Astrocyte (in vitro differentiated cells and primary cell): ENCODE results near the gene MPND. TPM values are rescaled to one million over a fixed set of nuclear protein-coding genes. Genes with fewer than 3 reads are reported as not detected.

ENCODE experiments used
- DNase-seq: peaks from one replicate; pipeline ENCODE4 v3.0.0-alpha.2; 2010; ENCODE audit warnings: low read depth
- FAIRE-seq: peaks from 2 replicates; lab custom pipeline; 2011; peaks lifted over from hg19 to GRCh38; lab: Jason Lieb, UNC
- H2AFZ ChIP-seq: 2 replicates; pipeline ENCODE4 v1.6.0; 2012; ENCODE audit warnings: low read depth, low read length, inconsistent platforms
- H3K27ac ChIP-seq: 2 replicates; pipeline ENCODE4 v1.5.1; 2011; ENCODE audit warnings: low read depth, low read length, inconsistent platforms
- H3K27me3 ChIP-seq: 2 replicates; pipeline ENCODE4 v1.6.0; 2011; ENCODE audit warnings: low read length, inconsistent platforms; ENCODE audit not compliant: insufficient read depth
- H3K36me3 ChIP-seq: 2 replicates; pipeline ENCODE4 v1.5.1; 2011; ENCODE audit warnings: low read length, inconsistent platforms; ENCODE audit not compliant: insufficient read depth
- H3K4me1 ChIP-seq: 2 replicates; pipeline ENCODE4 v1.5.1; 2011; ENCODE audit warnings: low read length, inconsistent platforms; ENCODE audit not compliant: insufficient read depth
- H3K4me2 ChIP-seq: 2 replicates; pipeline ENCODE4 v1.6.0; 2012; ENCODE audit warnings: low read length, inconsistent platforms
- H3K4me3 ChIP-seq: 2 replicates; pipeline ENCODE4 v1.5.1; 2011; ENCODE audit warnings: low read depth, mild to moderate bottlenecking, low read length, inconsistent platforms; ENCODE audit not compliant: insufficient read depth
- H3K79me2 ChIP-seq: 2 replicates; pipeline ENCODE4 v1.6.0; 2012; ENCODE audit warnings: mild to moderate bottlenecking, low read length, inconsistent platforms; ENCODE audit not compliant: insufficient read depth
- H3K9ac ChIP-seq: 2 replicates; pipeline ENCODE4 v1.6.0; 2012; ENCODE audit warnings: mild to moderate bottlenecking, low read length, inconsistent platforms
- H3K9me3 ChIP-seq: 2 replicates; pipeline ENCODE4 v1.5.1; 2012; ENCODE audit warnings: low read depth, mild to moderate bottlenecking, low read length, inconsistent platforms; ENCODE audit not compliant: insufficient read depth
- H4K20me1 ChIP-seq: 2 replicates; pipeline ENCODE4 v1.6.0; 2012; ENCODE audit warnings: low read length, inconsistent platforms; ENCODE audit not compliant: insufficient read depth
- H3K27ac Mint-ChIP-seq: one replicate; pipeline ENCODE4 v1.8.0; 2021; ENCODE audit warnings: mild to moderate bottlenecking, mixed read lengths; ENCODE audit not compliant: unreplicated experiment
- H3K27me3 Mint-ChIP-seq: one replicate; pipeline ENCODE4 v1.8.0; 2021; ENCODE audit warnings: low read depth, mixed read lengths; ENCODE audit not compliant: unreplicated experiment
- H3K36me3 Mint-ChIP-seq: one replicate; pipeline ENCODE4 v1.8.0; 2021; ENCODE audit warnings: low read depth, mixed read lengths; ENCODE audit not compliant: unreplicated experiment
- H3K4me1 Mint-ChIP-seq: one replicate; pipeline ENCODE4 v1.8.0; 2021; ENCODE audit warnings: low read depth, mixed read lengths; ENCODE audit not compliant: unreplicated experiment
- H3K4me3 Mint-ChIP-seq: one replicate; pipeline ENCODE4 v1.8.0; 2021; ENCODE audit warnings: mild to moderate bottlenecking, moderate library complexity, mixed read lengths; ENCODE audit not compliant: unreplicated experiment
- H3K9me3 Mint-ChIP-seq: one replicate; pipeline ENCODE4 v1.8.0; 2021; ENCODE audit warnings: mild to moderate bottlenecking, mixed read lengths; ENCODE audit not compliant: unreplicated experiment
- EZH2 ChIP-seq: IDR thresholded peaks from 2 replicates; pipeline ENCODE4 v1.6.1; 2012; ENCODE audit warnings: mild to moderate bottlenecking, low read length, inconsistent platforms; ENCODE audit not compliant: insufficient read depth
- total RNA-seq: library from RNA; stranded (reverse); gene quantifications from 2 replicates; pipeline ENCODE4 v1.2.1, GENCODE V29; 2021
- TF ChIP-seq, protein P1 (sequence below): IDR thresholded peaks from 2 replicates; pipeline ENCODE4 v1.5.1; 2011; ENCODE audit warnings: low read depth, mild to moderate bottlenecking, inconsistent platforms, low read length, moderate library complexity; ENCODE audit not compliant: insufficient read depth

The MPND gene
- total RNA-seq, 1 donor from 2014 or later = 14.7 TPM

DNA sequence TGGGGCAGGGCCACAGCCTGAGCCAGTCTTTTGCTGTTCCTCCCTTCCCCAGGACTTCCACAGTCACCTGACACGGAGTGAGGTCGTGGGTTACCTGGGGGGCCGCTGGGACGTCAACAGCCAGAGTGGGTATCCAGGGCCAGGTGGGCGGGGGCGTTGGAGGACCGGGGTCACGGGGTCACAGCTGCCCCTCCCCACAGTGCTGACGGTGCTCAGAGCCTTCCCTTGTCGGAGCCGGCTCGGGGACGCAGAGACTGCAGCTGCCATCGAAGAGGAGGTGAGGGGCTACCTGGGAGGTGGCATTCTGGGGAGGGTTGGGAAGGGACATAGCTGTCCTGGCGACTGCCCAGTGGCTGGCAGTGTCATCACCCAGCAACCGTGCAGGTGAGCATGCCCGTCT, 11.5 kb downstream of the MPND start:
- Histone ChIP-seq H3K36me3 (no peaks in the 10 kb centered on the region), H3K27ac (no peak overlapping the region), H3K9ac (no peak overlapping the region), H3K9me3 (no peaks in the 10 kb centered on the region), H3K27me3 (no peaks in the 10 kb centered on the region), H4K20me1 (peaks cover 11% of the 10 kb centered on the region), H2AFZ (no peak overlapping the region), H3K4me2 (no peak overlapping the region), H3K4me1 (no peaks in the 10 kb centered on the region), H3K4me3 (no peak overlapping the region), H3K79me2 (no peaks in the 10 kb centered on the region)
- Mint-ChIP-seq H3K9me3 (no peaks in the 10 kb centered on the region), H3K27me3 (no peaks in the 10 kb centered on the region), H3K4me3 (no peak overlapping the region), H3K27ac (no peak overlapping the region), H3K4me1 (no peaks in the 10 kb centered on the region), H3K36me3 (peaks cover 2% of the 10 kb centered on the region)
- TF ChIP-seq, protein P1, sequence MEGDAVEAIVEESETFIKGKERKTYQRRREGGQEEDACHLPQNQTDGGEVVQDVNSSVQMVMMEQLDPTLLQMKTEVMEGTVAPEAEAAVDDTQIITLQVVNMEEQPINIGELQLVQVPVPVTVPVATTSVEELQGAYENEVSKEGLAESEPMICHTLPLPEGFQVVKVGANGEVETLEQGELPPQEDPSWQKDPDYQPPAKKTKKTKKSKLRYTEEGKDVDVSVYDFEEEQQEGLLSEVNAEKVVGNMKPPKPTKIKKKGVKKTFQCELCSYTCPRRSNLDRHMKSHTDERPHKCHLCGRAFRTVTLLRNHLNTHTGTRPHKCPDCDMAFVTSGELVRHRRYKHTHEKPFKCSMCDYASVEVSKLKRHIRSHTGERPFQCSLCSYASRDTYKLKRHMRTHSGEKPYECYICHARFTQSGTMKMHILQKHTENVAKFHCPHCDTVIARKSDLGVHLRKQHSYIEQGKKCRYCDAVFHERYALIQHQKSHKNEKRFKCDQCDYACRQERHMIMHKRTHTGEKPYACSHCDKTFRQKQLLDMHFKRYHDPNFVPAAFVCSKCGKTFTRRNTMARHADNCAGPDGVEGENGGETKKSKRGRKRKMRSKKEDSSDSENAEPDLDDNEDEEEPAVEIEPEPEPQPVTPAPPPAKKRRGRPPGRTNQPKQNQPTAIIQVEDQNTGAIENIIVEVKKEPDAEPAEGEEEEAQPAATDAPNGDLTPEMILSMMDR = no peak
- no peak for TF ChIP-seq EZH2
- DNase-seq (no peak), FAIRE-seq (no peak)

- H3K9me3 ChIP-seq = no peaks in the 10 kb centered on the region
- Mint-ChIP-seq H3K36me3 (no peaks in the 10 kb centered on the region), H3K9me3 (no peaks in the 10 kb centered on the region), H3K27me3 (no peaks in the 10 kb centered on the region), H3K27ac (no peak overlapping the region), H3K4me1 (no peaks in the 10 kb centered on the region), H3K4me3 (no peak overlapping the region)
- H2AFZ ChIP-seq = no peak overlapping the region
- FAIRE-seq (no peak), DNase-seq (no peak)
- H3K9ac ChIP-seq = no peak overlapping the region
- peaks cover 29% of the 10 kb centered on the region for H4K20me1 ChIP-seq
- H3K4me3 ChIP-seq = no peak overlapping the region
- H3K36me3 ChIP-seq = no peaks in the 10 kb centered on the region
- H3K79me2 ChIP-seq = no peaks in the 10 kb centered on the region
- TF ChIP-seq, protein P1 = no peak
- TF ChIP-seq EZH2 = no peak
- H3K27me3 ChIP-seq = no peaks in the 10 kb centered on the region
- no peak overlapping the region for H3K4me2 ChIP-seq
- no peak overlapping the region for H3K27ac ChIP-seq
- no peaks in the 10 kb centered on the region for H3K4me1 ChIP-seq
These were observed 13.9 kb downstream of the MPND start for GRCh38 chr19:4357095-4357797.

GRCh38 chr19:4357921-4358326, 14.6 kb downstream of the MPND start:
- H3K27me3 Mint-ChIP-seq = no peaks in the 10 kb centered on the region
- H3K4me2 ChIP-seq = no peak overlapping the region
- no peaks in the 10 kb centered on the region for H3K4me1 ChIP-seq
- no peaks in the 10 kb centered on the region for H3K27me3 ChIP-seq
- H3K4me3 Mint-ChIP-seq = no peak overlapping the region
- H3K4me3 ChIP-seq = no peak overlapping the region
- H4K20me1 ChIP-seq = peaks cover 30% of the 10 kb centered on the region
- no peak overlapping the region for H2AFZ ChIP-seq
- H3K36me3 ChIP-seq = no peaks in the 10 kb centered on the region
- no peaks in the 10 kb centered on the region for H3K4me1 Mint-ChIP-seq
- TF ChIP-seq, protein P1 = no peak
- no peak for TF ChIP-seq EZH2
- H3K27ac Mint-ChIP-seq = no peak overlapping the region
- DNase-seq = no peak
- no peaks in the 10 kb centered on the region for H3K79me2 ChIP-seq
- no peaks in the 10 kb centered on the region for H3K9me3 Mint-ChIP-seq
- H3K36me3 Mint-ChIP-seq = no peaks in the 10 kb centered on the region
- no peak overlapping the region for H3K9ac ChIP-seq
- no peak for FAIRE-seq
- no peaks in the 10 kb centered on the region for H3K9me3 ChIP-seq
- H3K27ac ChIP-seq = no peak overlapping the region
